HEK293 (cell line): ENCODE data around the gene FIGNL2.

ENCODE experiments used
- CTCF ChIA-PET: fragments of 350-600 bp; formaldehyde crosslinking; extraction: SDS; loops from one replicate; lab custom pipeline; 2021; ENCODE audit warnings: antibody characterized with exemption; lab: Yijun Ruan, JAX
- POLR2A ChIA-PET: fragments of 300-600 bp; formaldehyde crosslinking; extraction: SDS; loops from one replicate; lab custom pipeline; 2020; ENCODE audit warnings: antibody characterized with exemption, inconsistent platforms; lab: Yijun Ruan, JAX
- H3K27ac ChIP-seq: fragments of 200-500 bp; sonication (Bioruptor generic); 2 replicates; pipeline ENCODE4 v1.5.1; 2014; ENCODE audit warnings: low read depth, low read length, control low read depth, inconsistent platforms; ENCODE audit errors: extremely low read depth
- H3K36me3 ChIP-seq, 2 experiments: fragments of 200-500 bp in 1 of 2; sonication (Bioruptor generic) in 1 of 2; 1 replicate in 1 of 2; 2 replicates in 1 of 2; pipeline ENCODE4 v1.5.1; 2014 to 2017; ENCODE audit warnings: inconsistent platforms in 2 of 2, low read length in 2 of 2; ENCODE audit not compliant: control insufficient read depth in 2 of 2, insufficient read depth in 1 of 2
- H3K4me1 ChIP-seq: fragments of 200-500 bp; sonication (Bioruptor generic); 2 replicates; pipeline ENCODE4 v1.5.1; 2014; ENCODE audit warnings: mild to moderate bottlenecking, low read length, inconsistent platforms; ENCODE audit not compliant: control insufficient read depth, insufficient read depth
- H3K4me3 ChIP-seq: 2 replicates; pipeline ENCODE4 v1.5.1; 2011; ENCODE audit warnings: low read depth, mild to moderate bottlenecking, control low read depth, low read length, moderate library complexity
- H3K9me3 ChIP-seq: fragments of 200-500 bp; sonication (Bioruptor generic); 2 replicates; pipeline ENCODE4 v1.5.1; 2014; ENCODE audit warnings: low read depth, low read length, inconsistent platforms; ENCODE audit not compliant: control insufficient read depth, insufficient read depth
- AEBP2 ChIP-seq: fragments of 450-650 bp; formaldehyde crosslinking; IDR thresholded peaks from 2 replicates; pipeline ENCODE4 v1.5.1; 2016; ENCODE audit warnings: missing biosample characterization, missing genetic modification characterization, borderline replicate concordance
- ATF2 ChIP-seq: fragments of 450-650 bp; formaldehyde crosslinking; IDR thresholded peaks from 2 replicates; pipeline ENCODE4 v1.5.1; 2016; ENCODE audit warnings: missing biosample characterization, missing genetic modification characterization, low read depth
- BCL6B ChIP-seq: fragments of 450-650 bp; formaldehyde crosslinking; IDR thresholded peaks from 2 replicates; pipeline ENCODE4 v1.5.1; 2017; ENCODE audit warnings: missing biosample characterization, missing genetic modification characterization
- KLF17 ChIP-seq: fragments of 450-650 bp; formaldehyde crosslinking; IDR thresholded peaks from 2 replicates; pipeline ENCODE4 v1.5.1; 2016; ENCODE audit warnings: missing biosample characterization, missing genetic modification characterization
- RBAK ChIP-seq: fragments of 450-650 bp; formaldehyde crosslinking; IDR thresholded peaks from 2 replicates; pipeline ENCODE4 v1.5.1; 2016; ENCODE audit warnings: missing biosample characterization, missing genetic modification characterization
- ZBTB8A ChIP-seq: fragments of 450-650 bp; formaldehyde crosslinking; IDR thresholded peaks from 2 replicates; pipeline ENCODE4 v1.5.1; 2016; ENCODE audit warnings: missing biosample characterization, missing genetic modification characterization
- ZNF132 ChIP-seq: fragments of 450-650 bp; formaldehyde crosslinking; IDR thresholded peaks from 2 replicates; pipeline ENCODE4 v1.5.1; 2017; ENCODE audit warnings: missing biosample characterization, missing genetic modification characterization, borderline replicate concordance
- ZNF16 ChIP-seq: fragments of 450-650 bp; formaldehyde crosslinking; IDR thresholded peaks from 2 replicates; pipeline ENCODE4 v1.5.1; 2016; ENCODE audit warnings: low read depth, missing biosample characterization, missing genetic modification characterization
- ZNF280C ChIP-seq: fragments of 450-650 bp; formaldehyde crosslinking; IDR thresholded peaks from 2 replicates; pipeline ENCODE4 v1.5.1; 2016; ENCODE audit warnings: missing biosample characterization, missing genetic modification characterization
- ZNF37A ChIP-seq: fragments of 450-650 bp; IDR thresholded peaks from 2 replicates; pipeline ENCODE4 v1.5.1; 2018; ENCODE audit warnings: missing biosample characterization, missing genetic modification characterization
- ZNF391 ChIP-seq: fragments of 450-650 bp; formaldehyde crosslinking; IDR thresholded peaks from 2 replicates; pipeline ENCODE4 v1.5.1; 2016; ENCODE audit warnings: low read depth, missing biosample characterization, missing genetic modification characterization, borderline replicate concordance
- ZNF48 ChIP-seq: fragments of 450-650 bp; formaldehyde crosslinking; IDR thresholded peaks from 2 replicates; pipeline ENCODE4 v1.5.1; 2016; ENCODE audit warnings: missing biosample characterization, missing genetic modification characterization
- ZNF561 ChIP-seq: fragments of 450-650 bp; IDR thresholded peaks from 2 replicates; pipeline ENCODE4 v1.5.1; 2018; ENCODE audit warnings: missing biosample characterization, missing genetic modification characterization, borderline replicate concordance
- ZNF660 ChIP-seq: fragments of 450-650 bp; IDR thresholded peaks from 2 replicates; pipeline ENCODE4 v1.5.1; 2018; ENCODE audit warnings: missing biosample characterization, mild to moderate bottlenecking, missing genetic modification characterization
- ZNF792 ChIP-seq: fragments of 450-650 bp; formaldehyde crosslinking; IDR thresholded peaks from 2 replicates; pipeline ENCODE4 v1.5.1; 2016; ENCODE audit warnings: missing biosample characterization, missing genetic modification characterization
- ZSCAN5A ChIP-seq: fragments of 450-650 bp; formaldehyde crosslinking; IDR thresholded peaks from 2 replicates; pipeline ENCODE4 v1.5.1; 2016; ENCODE audit warnings: missing biosample characterization, missing genetic modification characterization

Gene FIGNL2

GRCh38 chr12:51797301-51797700 is 51.2 kb downstream of the FIGNL2 start (continued):
- TF ChIP-seq ZSCAN5A (tag by site-specific recombination) = no peak
- no peak for TF ChIP-seq AEBP2 (tag by site-specific recombination)

- POLR2A ChIA-PET = no interaction called here
- CTCF ChIA-PET = no interaction called here
These were observed 55.3 kb downstream of the FIGNL2 start for GRCh38 chr12:51793201-51793600.

More at GRCh38 chr12:51793201-51793600, 55.3 kb downstream of the FIGNL2 start:
- Histone ChIP-seq H3K9me3 (no peaks in the 10 kb centered on the region), H3K36me3 (peaks cover 0 to 11% of the 10 kb centered on the region in 2 experiments; a peak in 1 of 3 replicates), H3K4me3 (no peak overlapping the region), H3K27ac (no peak overlapping the region), H3K4me1 (no peaks in the 10 kb centered on the region)
- TF ChIP-seq ZNF132 = no peak
- TF ChIP-seq ZBTB8A = no peak
- no peak for TF ChIP-seq RBAK (tag by site-specific recombination)
- no peak for TF ChIP-seq ZNF660 (tag by site-specific recombination)
- TF ChIP-seq ZNF37A (tag by site-specific recombination) = no peak
- no peak for TF ChIP-seq BCL6B (tag by site-specific recombination)
- TF ChIP-seq ZNF561 (tag by site-specific recombination) = no peak
- no peak for TF ChIP-seq ATF2 (tag by site-specific recombination)
- no peak for TF ChIP-seq ZNF48 (tag by site-specific recombination)
- TF ChIP-seq ZNF391 = no peak
- TF ChIP-seq KLF17 (tag by site-specific recombination) = no peak
- no peak for TF ChIP-seq ZNF792 (tag by site-specific recombination)
- no peak for TF ChIP-seq ZNF16 (tag by site-specific recombination)
- no peak for TF ChIP-seq ZNF280C (tag by site-specific recombination)
